GM12878 (cell line): ENCODE results near the gene KRT78. TPM values are rescaled to one million over a fixed set of nuclear protein-coding genes. Genes with fewer than 3 reads are reported as not detected.

ENCODE experiments used
- ATAC-seq: fragments of 200-7000 bp; cut with Tn5 transposase; 3 replicates; pipeline ENCODE4 v1.9.1; 2020; ENCODE audit warnings: mild to moderate bottlenecking, moderate library complexity
- BruUV-seq: library from RNA; stranded (reverse); fragments of 400-500 nt; replicated peaks from 2 replicates; lab custom pipeline; 2021; lab: Mats Ljungman, UMichigan
- CTCF ChIA-PET: fragments of 300-600 bp; sonication (Branson Sonifier 250); formaldehyde crosslinking; extraction: SDS; loops from one replicate; lab custom pipeline; 2021; ENCODE audit warnings: inconsistent platforms; lab: Yijun Ruan, JAX
- POLR2A ChIA-PET: fragments of 350-600 bp; formaldehyde crosslinking; extraction: SDS; loops from one replicate; lab custom pipeline; 2021; ENCODE audit warnings: inconsistent platforms; lab: Charles Lee
- RAD21 ChIA-PET: fragments of 300-600 bp; sonication (Branson Sonifier 250); formaldehyde crosslinking; loops from one replicate; lab custom pipeline; 2023; ENCODE audit warnings: antibody characterized with exemption; ENCODE audit not compliant: unreplicated experiment; lab: Charles Lee
- SMC1A ChIA-PET: fragments of 300-600 bp; sonication (Branson Sonifier 250); formaldehyde crosslinking; loops from one replicate; lab custom pipeline; 2023; ENCODE audit not compliant: unreplicated experiment, uncharacterized antibody; lab: Charles Lee
- DNase-seq: peaks from one replicate; pipeline ENCODE4 v3.0.0-alpha.2; 2011; ENCODE audit warnings: low read depth, low spot score
- FAIRE-seq: peaks from 3 replicates; lab custom pipeline; 2011; peaks lifted over from hg19 to GRCh38; lab: Jason Lieb, UNC
- H2AFZ ChIP-seq: 2 replicates; pipeline ENCODE4 v1.6.0; 2011; ENCODE audit warnings: low read depth, low read length, control low read depth; ENCODE audit not compliant: control insufficient read depth
- H3K27ac ChIP-seq: 2 replicates; pipeline ENCODE4 v1.5.1; 2011; ENCODE audit warnings: control low read depth; ENCODE audit not compliant: control insufficient read depth, insufficient read depth
- H3K27me3 ChIP-seq, 2 experiments: replicated peaks in 1 of 2; 2 replicates each; pipeline versions ENCODE4 v1.6.0 to v1.6.1; 2011; ENCODE audit warnings: low read length in 1 of 2; ENCODE audit not compliant: control insufficient read depth in 2 of 2, insufficient read depth in 2 of 2
- H3K36me3 ChIP-seq, 2 experiments: 2 replicates each; pipeline ENCODE4 v1.5.1; 2011; ENCODE audit warnings: low read length in 1 of 2; ENCODE audit not compliant: control insufficient read depth in 2 of 2, insufficient read depth in 2 of 2
- H3K4me1 ChIP-seq: 2 replicates; pipeline ENCODE4 v1.6.1; 2011; ENCODE audit warnings: mild to moderate bottlenecking, low read length, moderate library complexity, mixed read lengths; ENCODE audit not compliant: control insufficient read depth, insufficient read depth
- H3K4me2 ChIP-seq: 2 replicates; pipeline ENCODE4 v1.6.0; 2011; ENCODE audit warnings: control low read depth; ENCODE audit not compliant: control insufficient read depth, insufficient read depth
- H3K4me3 ChIP-seq: fragments of 200-600 bp; sonication (generic); 2 replicates; pipeline ENCODE4 v1.5.1; 2016
- H3K79me2 ChIP-seq: 2 replicates; pipeline ENCODE4 v1.6.0; 2011; ENCODE audit warnings: low read length; ENCODE audit not compliant: control insufficient read depth, insufficient read depth
- H3K9ac ChIP-seq: 2 replicates; pipeline ENCODE4 v1.8.0; 2011; ENCODE audit warnings: low read length, control low read depth, mixed read lengths; ENCODE audit not compliant: control insufficient read depth, insufficient read depth
- H3K9me3 ChIP-seq: replicated peaks from 3 replicates; pipeline ENCODE4 v1.5.1; 2011; ENCODE audit warnings: mild to moderate bottlenecking, low read length; ENCODE audit not compliant: control insufficient read depth, insufficient read depth
- H4K20me1 ChIP-seq: 2 replicates; pipeline ENCODE4 v1.6.0; 2011; ENCODE audit not compliant: control insufficient read depth, insufficient read depth
- BMI1 ChIP-seq: fragments of 450-650 bp; IDR thresholded peaks from 2 replicates; pipeline ENCODE4 v1.6.1; 2016; ENCODE audit warnings: mild to moderate bottlenecking, moderate library complexity, borderline replicate concordance
- ETV6 ChIP-seq, 2 experiments: fragments of 450-650 bp in 1 of 2; IDR thresholded peaks in 1 of 2; conservative IDR thresholded peaks in 1 of 2; 2 replicates each; pipeline ENCODE4 v1.6.1; 2014; ENCODE audit warnings: antibody characterized with exemption in 1 of 2, borderline replicate concordance in 1 of 2, low read depth in 1 of 2, mild to moderate bottlenecking in 1 of 2, moderate library complexity in 1 of 2
- KAT2A ChIP-seq: conservative IDR thresholded peaks from 2 replicates; pipeline ENCODE4 v1.6.1; 2011; ENCODE audit warnings: low read depth, low read length; ENCODE audit not compliant: control insufficient read depth
- KDM1A ChIP-seq: fragments of 200-600 bp; sonication (generic); IDR thresholded peaks from 2 replicates; pipeline ENCODE4 v1.6.1; 2016; ENCODE audit warnings: borderline replicate concordance
- MEF2B ChIP-seq: fragments of 450-650 bp; IDR thresholded peaks from 2 replicates; pipeline ENCODE4 v1.6.1; 2018; ENCODE audit warnings: mild to moderate bottlenecking, moderate library complexity; ENCODE audit not compliant: partially characterized antibody, poor library complexity, severe bottlenecking
- RCOR1 ChIP-seq: conservative IDR thresholded peaks from 2 replicates; pipeline ENCODE4 v1.6.1; 2012; ENCODE audit warnings: low read depth, low read length, improper control_type of control experiment
- RFX5 ChIP-seq: IDR thresholded peaks from 2 replicates; pipeline ENCODE4 v1.6.1; 2011; ENCODE audit warnings: low read depth, low read length, improper control_type of control experiment
- SIX5 ChIP-seq: IDR thresholded peaks from 2 replicates; pipeline ENCODE4 v1.6.1; 2011; ENCODE audit warnings: mild to moderate bottlenecking, low read depth, low read length, moderate library complexity; ENCODE audit not compliant: severe bottlenecking
- SPI1 ChIP-seq: IDR thresholded peaks from 2 replicates; pipeline ENCODE4 v1.6.1; 2011; ENCODE audit warnings: low read depth, mild to moderate bottlenecking, low read length, moderate library complexity, borderline replicate concordance; ENCODE audit not compliant: insufficient read depth
- TARDBP ChIP-seq: IDR thresholded peaks from 2 replicates; pipeline ENCODE4 v1.6.1; 2016; ENCODE audit warnings: borderline replicate concordance
- TBL1XR1 ChIP-seq: IDR thresholded peaks from 2 replicates; pipeline ENCODE4 v1.6.1; 2012; ENCODE audit warnings: low read depth, low read length, improper control_type of control experiment
- WGBS: methylation state at CpG from one replicate; pipeline ENCODE4 v1.1.6; 2016; ENCODE audit warnings: low lambda C conversion rate; ENCODE audit not compliant: insufficient replicate concordance, insufficient coverage; ENCODE audit errors: missing lambda C conversion rate; 5-methylcytosine and 5-hydroxymethylcytosine counted together
- in situ Hi-C: fragments of 300-500 bp; cut with MboI; formaldehyde crosslinking; loops from 9 replicates; pipeline ENCODE4 v1.14.3; 2018; ENCODE audit warnings: mixed read lengths
- intact Hi-C: fragments of 100-400 bp; cut with micrococcal nuclease; formaldehyde crosslinking; loops from one replicate; pipeline ENCODE4 v1.14.2; 2022; ENCODE audit not compliant: unreplicated experiment
- polyA plus RNA-seq, 11 experiments: library from polyadenylated mRNA; depleted of rRNA in 4 of 11; unstranded in 6 of 11; stranded (reverse) in 5 of 11; fragments of >200 nt; fragmentation: Nextera tagmentation in 4 of 11; fragmentation: Illumina TruSeq in 1 of 11; extraction: Ambion mirVana in 4 of 11; extraction: Trizol in 1 of 11; gene quantifications; 1 replicate in 1 of 11; 2 replicates in 10 of 11; pipeline versions ENCODE4 v1.2.1 to v1.2.3, GENCODE V29; 2011 to 2016; ENCODE audit warnings: inconsistent platforms in 2 of 11, missing spikeins in 2 of 11, low read depth in 1 of 11
- total RNA-seq, 4 experiments: library from RNA; depleted of rRNA in 3 of 4; stranded (reverse); fragments of >200 nt in 3 of 4; fragmentation: Illumina TruSeq in 1 of 4; extraction: Trizol in 1 of 4; gene quantifications; 2 replicates each; pipeline versions ENCODE4 v1.2.1 to v1.2.3, GENCODE V29; 2013 to 2021
- TF ChIP-seq, protein P1 (sequence below): fragments of 450-650 bp; formaldehyde crosslinking; IDR thresholded peaks from 2 replicates; pipeline ENCODE4 v1.5.0; 2022; ENCODE audit warnings: mild to moderate bottlenecking, missing genetic modification characterization
- TF ChIP-seq, protein P2 (sequence below): fragments of 450-650 bp; conservative IDR thresholded peaks from 2 replicates; pipeline ENCODE4 v1.6.1; 2017; ENCODE audit warnings: mild to moderate bottlenecking, moderate library complexity

The KRT78 gene
- total and polyA plus RNA-seq, 10 of the 15 experiments (the other 5 are each of a cell fraction or from before 2014, with no cell fraction given) = 0.07 TPM; not detected in 9

DNA sequence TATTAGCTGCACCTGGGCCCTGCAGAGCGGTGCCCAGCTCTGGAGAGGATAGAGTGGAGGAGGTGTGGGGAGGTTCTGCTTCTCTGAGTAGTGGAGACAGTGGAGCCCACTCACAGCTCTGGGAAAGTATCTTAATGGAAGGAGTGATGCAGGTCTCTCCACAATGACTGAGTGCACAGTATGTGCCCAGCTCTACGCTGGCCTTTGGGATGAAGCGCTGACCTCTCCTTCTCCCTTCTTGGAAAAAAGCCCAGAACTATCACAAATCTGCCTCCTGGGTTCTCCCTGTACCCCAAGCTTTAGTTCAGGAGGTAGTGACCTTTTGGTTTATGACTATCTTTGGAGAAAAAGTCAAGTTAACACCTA, 52.4 kb downstream of the KRT78 start:
- no peaks in the 10 kb centered on the region; a peak in 1 of 4 replicates for H3K27me3 ChIP-seq
- RAD21 ChIA-PET = interaction anchor here (1.0 kb wide), 1 partner anchor 19 kb away, joined by 3 read pairs; the partner anchor contains the start of gene KRT76
- H3K27ac ChIP-seq = no peak overlapping the region
- no peak overlapping the region for H2AFZ ChIP-seq
- ATAC-seq = no peak
- TF ChIP-seq MEF2B (no peak), ETV6 (conservative IDR thresholded peaks at IDR 0.05 in 1 of 2, IDR thresholded peaks at IDR 0.05 in 1 of 2; ENCODE audit: borderline replicate concordance in 1 of 2, low read depth in 1 of 2) (no peak), KDM1A (no peak), KAT2A (no peak), TARDBP (no peak), TBL1XR1 (no peak), SIX5 (no peak), SPI1 (no peak), RFX5 (no peak), BMI1 (no peak), RCOR1 (no peak)
- TF ChIP-seq, protein P1, sequence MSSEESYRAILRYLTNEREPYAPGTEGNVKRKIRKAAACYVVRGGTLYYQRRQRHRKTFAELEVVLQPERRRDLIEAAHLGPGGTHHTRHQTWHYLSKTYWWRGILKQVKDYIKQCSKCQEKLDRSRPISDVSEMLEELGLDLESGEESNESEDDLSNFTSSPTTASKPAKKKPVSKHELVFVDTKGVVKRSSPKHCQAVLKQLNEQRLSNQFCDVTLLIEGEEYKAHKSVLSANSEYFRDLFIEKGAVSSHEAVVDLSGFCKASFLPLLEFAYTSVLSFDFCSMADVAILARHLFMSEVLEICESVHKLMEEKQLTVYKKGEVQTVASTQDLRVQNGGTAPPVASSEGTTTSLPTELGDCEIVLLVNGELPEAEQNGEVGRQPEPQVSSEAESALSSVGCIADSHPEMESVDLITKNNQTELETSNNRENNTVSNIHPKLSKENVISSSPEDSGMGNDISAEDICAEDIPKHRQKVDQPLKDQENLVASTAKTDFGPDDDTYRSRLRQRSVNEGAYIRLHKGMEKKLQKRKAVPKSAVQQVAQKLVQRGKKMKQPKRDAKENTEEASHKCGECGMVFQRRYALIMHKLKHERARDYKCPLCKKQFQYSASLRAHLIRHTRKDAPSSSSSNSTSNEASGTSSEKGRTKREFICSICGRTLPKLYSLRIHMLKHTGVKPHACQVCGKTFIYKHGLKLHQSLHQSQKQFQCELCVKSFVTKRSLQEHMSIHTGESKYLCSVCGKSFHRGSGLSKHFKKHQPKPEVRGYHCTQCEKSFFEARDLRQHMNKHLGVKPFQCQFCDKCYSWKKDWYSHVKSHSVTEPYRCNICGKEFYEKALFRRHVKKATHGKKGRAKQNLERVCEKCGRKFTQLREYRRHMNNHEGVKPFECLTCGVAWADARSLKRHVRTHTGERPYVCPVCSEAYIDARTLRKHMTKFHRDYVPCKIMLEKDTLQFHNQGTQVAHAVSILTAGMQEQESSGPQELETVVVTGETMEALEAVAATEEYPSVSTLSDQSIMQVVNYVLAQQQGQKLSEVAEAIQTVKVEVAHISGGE = no peak
- TF ChIP-seq, protein P2, sequence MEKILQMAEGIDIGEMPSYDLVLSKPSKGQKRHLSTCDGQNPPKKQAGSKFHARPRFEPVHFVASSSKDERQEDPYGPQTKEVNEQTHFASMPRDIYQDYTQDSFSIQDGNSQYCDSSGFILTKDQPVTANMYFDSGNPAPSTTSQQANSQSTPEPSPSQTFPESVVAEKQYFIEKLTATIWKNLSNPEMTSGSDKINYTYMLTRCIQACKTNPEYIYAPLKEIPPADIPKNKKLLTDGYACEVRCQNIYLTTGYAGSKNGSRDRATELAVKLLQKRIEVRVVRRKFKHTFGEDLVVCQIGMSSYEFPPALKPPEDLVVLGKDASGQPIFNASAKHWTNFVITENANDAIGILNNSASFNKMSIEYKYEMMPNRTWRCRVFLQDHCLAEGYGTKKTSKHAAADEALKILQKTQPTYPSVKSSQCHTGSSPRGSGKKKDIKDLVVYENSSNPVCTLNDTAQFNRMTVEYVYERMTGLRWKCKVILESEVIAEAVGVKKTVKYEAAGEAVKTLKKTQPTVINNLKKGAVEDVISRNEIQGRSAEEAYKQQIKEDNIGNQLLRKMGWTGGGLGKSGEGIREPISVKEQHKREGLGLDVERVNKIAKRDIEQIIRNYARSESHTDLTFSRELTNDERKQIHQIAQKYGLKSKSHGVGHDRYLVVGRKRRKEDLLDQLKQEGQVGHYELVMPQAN = no peak
- H3K4me3 ChIP-seq = no peak overlapping the region
- H4K20me1 ChIP-seq = no peaks in the 10 kb centered on the region
- H3K9me3 ChIP-seq = no peaks in the 10 kb centered on the region
- DNase-seq = no peak
- POLR2A ChIA-PET = interaction anchor here (0.6 kb wide), 1 partner anchor 9 kb away, joined by 3 read pairs; no protein-coding TSS in a partner anchor
- H3K4me2 ChIP-seq = no peak overlapping the region
- no peaks in the 10 kb centered on the region for H3K4me1 ChIP-seq
- CTCF ChIA-PET = interaction anchor here (0.6 kb wide), 1 partner anchor 74 kb away, joined by 4 read pairs; no protein-coding TSS in a partner anchor
- no peaks in the 10 kb centered on the region for H3K79me2 ChIP-seq
- SMC1A ChIA-PET = no interaction called here
- in situ Hi-C loops = no loop called here
- H3K9ac ChIP-seq = no peak overlapping the region
- no peak for FAIRE-seq
- no TSS peak for BruUV-seq
- 38% methylated on average over 3 of the region's 3 CpGs for WGBS
- no peaks in the 10 kb centered on the region for H3K36me3 ChIP-seq
- intact Hi-C loops = no loop called here
